K562 (cell line): ENCODE results near the gene SHISAL2A. TPM values are rescaled to one million over a fixed set of nuclear protein-coding genes. Genes with fewer than 3 reads are reported as not detected.

Source experiments
- ATAC-seq: fragments of 200-7000 bp; cut with Tn5 transposase; 3 replicates; pipeline ENCODE4 v1.9.1; 2020; ENCODE audit warnings: moderate library complexity
- BruUV-seq: library from RNA; stranded (reverse); fragments of 400-500 nt; replicated peaks from 2 replicates; lab custom pipeline; 2021; lab: Mats Ljungman, UMichigan
- CTCF ChIA-PET: fragments of 300-600 bp; formaldehyde crosslinking; extraction: SDS; loops from one replicate; lab custom pipeline; 2021; ENCODE audit warnings: low intra/inter-chr PET ratio; lab: Yijun Ruan, JAX
- POLR2A ChIA-PET: fragments of 300-600, 350-650 bp; sonication (Branson Sonifier 250); formaldehyde crosslinking; extraction: SDS; loops from one replicate; lab custom pipeline; 2021; ENCODE audit warnings: antibody characterized with exemption, inconsistent platforms; lab: Yijun Ruan, JAX
- DNase-seq, 4 experiments: peaks; one replicate each; pipeline versions ENCODE4 v3.0.0 to v3.0.0-alpha.2; 2011 to 2018; ENCODE audit warnings: low spot score in 3 of 4, mixed read lengths in 3 of 4; ENCODE audit errors: extremely low read depth in 1 of 4
- FAIRE-seq: peaks from 2 replicates; lab custom pipeline; 2011; peaks lifted over from hg19 to GRCh38; lab: Jason Lieb, UNC
- H2AFZ ChIP-seq: 2 replicates; pipeline ENCODE4 v1.6.0; 2011; ENCODE audit warnings: low read depth, low read length, control low read depth, inconsistent platforms
- H3K27ac ChIP-seq: fragments of 200-600 bp; 3 replicates; pipeline ENCODE4 v1.8.0; 2011; ENCODE audit warnings: low read depth, mild to moderate bottlenecking, control low read depth, inconsistent platforms, low read length, moderate library complexity, mixed read lengths; ENCODE audit errors: extremely low read depth
- H3K27me3 ChIP-seq, 2 experiments: fragments of 300-600 bp in 1 of 2; 2 replicates in 1 of 2; 3 replicates in 1 of 2; pipeline versions ENCODE4 v1.6.0 to v1.8.0; 2011; ENCODE audit warnings: inconsistent platforms in 2 of 2, low read length in 2 of 2, mild to moderate bottlenecking in 1 of 2, mixed read lengths in 1 of 2, moderate library complexity in 1 of 2; ENCODE audit not compliant: control insufficient read depth in 2 of 2, insufficient read depth in 2 of 2
- H3K36me3 ChIP-seq: fragments of 300-600 bp; 3 replicates; pipeline ENCODE4 v1.8.0; 2011; ENCODE audit warnings: mild to moderate bottlenecking, low read length, inconsistent platforms; ENCODE audit not compliant: control insufficient read depth, insufficient read depth
- H3K4me1 ChIP-seq, 2 experiments: fragments of 200-600 bp in 1 of 2; replicated peaks in 1 of 2; 2 replicates in 1 of 2; 3 replicates in 1 of 2; pipeline versions ENCODE4 v1.5.1 to v1.8.0; 2011; ENCODE audit warnings: inconsistent platforms in 2 of 2, low read length in 2 of 2, mild to moderate bottlenecking in 1 of 2, mixed read lengths in 1 of 2, moderate library complexity in 1 of 2; ENCODE audit not compliant: control insufficient read depth in 2 of 2, insufficient read depth in 2 of 2
- H3K4me2 ChIP-seq: 2 replicates; pipeline ENCODE4 v1.6.1; 2011; ENCODE audit warnings: low read length, control low read depth, inconsistent platforms, mixed read lengths; ENCODE audit not compliant: insufficient read depth
- H3K4me3 ChIP-seq: fragments of 200-600 bp; sonication (generic), shearing (Covaris generic); 2 replicates; pipeline ENCODE4 v1.5.1; 2016; ENCODE audit warnings: control low read depth, inconsistent platforms
- H3K79me2 ChIP-seq: fragments of 200-600 bp; 3 replicates; pipeline ENCODE4 v1.8.0; 2011; ENCODE audit warnings: low read length, inconsistent platforms; ENCODE audit not compliant: control insufficient read depth, insufficient read depth
- H3K9ac ChIP-seq, 2 experiments: 2 replicates each; pipeline versions ENCODE4 v1.6.0 to v1.6.1; 2011; ENCODE audit warnings: low read depth in 2 of 2, low read length in 2 of 2, control low read depth in 1 of 2, inconsistent platforms in 1 of 2, mild to moderate bottlenecking in 1 of 2, mixed read lengths in 1 of 2; ENCODE audit not compliant: insufficient read depth in 1 of 2
- H3K9me1 ChIP-seq: one replicate; pipeline ENCODE4 v1.6.0; 2011; ENCODE audit warnings: inconsistent platforms, mild to moderate bottlenecking, low read length, moderate library complexity; ENCODE audit not compliant: control insufficient read depth, insufficient read depth
- H3K9me3 ChIP-seq: replicated peaks from 2 replicates; pipeline ENCODE4 v1.5.1; 2011; ENCODE audit warnings: low read depth, low read length, inconsistent platforms; ENCODE audit not compliant: control insufficient read depth, insufficient read depth
- H4K20me1 ChIP-seq: replicated peaks from 2 replicates; pipeline ENCODE4 v1.6.1; 2011; ENCODE audit warnings: low read length, inconsistent platforms, mixed read lengths; ENCODE audit not compliant: control insufficient read depth, insufficient read depth
- CEBPB ChIP-seq: fragments of 450-650 bp; IDR thresholded peaks from 2 replicates; pipeline ENCODE4 v1.6.1; 2016; ENCODE audit warnings: missing genetic modification characterization, missing compliant biosample characterization
- CEBPG ChIP-seq, 3 experiments: fragments of 200-800 bp in 1 of 3; sonication (Bioruptor generic) in 1 of 3; sonication (generic) in 1 of 3; formaldehyde crosslinking in 1 of 3; IDR thresholded peaks in 2 of 3; conservative IDR thresholded peaks in 1 of 3; 2 replicates each; pipeline versions ENCODE4 v1.6.1 to v1.8.0; 2016 to 2022; ENCODE audit warnings: missing compliant biosample characterization in 2 of 3, missing genetic modification characterization in 2 of 3, mild to moderate bottlenecking in 1 of 3, missing genetic modification reagents in 1 of 3
- CREM ChIP-seq: IDR thresholded peaks from 2 replicates; pipeline ENCODE4 v1.6.1; 2014; ENCODE audit warnings: antibody characterized with exemption, low read depth
- CSDE1 ChIP-seq, 2 experiments: fragments of 450-650 bp; IDR thresholded peaks; 2 replicates each; pipeline ENCODE4 v1.6.1; 2016; ENCODE audit warnings: mild to moderate bottlenecking in 1 of 2
- MYBL2 ChIP-seq, 2 experiments: fragments of 450-650 bp in 1 of 2; sonication (generic) in 1 of 2; formaldehyde crosslinking in 1 of 2; IDR thresholded peaks; 2 replicates each; pipeline versions ENCODE4 v1.6.1 to v1.8.1; 2017 to 2022; ENCODE audit warnings: borderline replicate concordance in 1 of 2, inconsistent platforms in 1 of 2, low read depth in 1 of 2, mild to moderate bottlenecking in 1 of 2, missing genetic modification reagents in 1 of 2, moderate library complexity in 1 of 2
- PHF8 ChIP-seq: fragments of 200-600 bp; sonication (generic); IDR thresholded peaks from 2 replicates; pipeline ENCODE4 v1.6.1; 2012; ENCODE audit warnings: mixed run types, mild to moderate bottlenecking, inconsistent platforms, low read length, moderate library complexity, borderline replicate concordance
- POLR2B ChIP-seq: fragments of 450-650 bp; IDR thresholded peaks from 2 replicates; pipeline ENCODE4 v1.6.1; 2018; ENCODE audit warnings: low read depth; ENCODE audit not compliant: partially characterized antibody
- SRSF1 ChIP-seq: fragments of 200-400 bp; formaldehyde crosslinking; IDR thresholded peaks from 2 replicates; pipeline ENCODE4 v1.6.1; 2017; ENCODE audit warnings: mild to moderate bottlenecking, low read depth, low read length, moderate library complexity
- TAF7 ChIP-seq: fragments of 450-650 bp; IDR thresholded peaks from 2 replicates; pipeline ENCODE4 v1.6.1; 2016; ENCODE audit warnings: missing genetic modification characterization, missing compliant biosample characterization
- TFAM ChIP-seq: fragments of 250-450 bp; sonication (Bioruptor Pico); conservative IDR thresholded peaks from 2 replicates; pipeline ENCODE4 v1.5.0; 2021; ENCODE audit warnings: mild to moderate bottlenecking, moderate library complexity
- WGBS: fragments of 100-300 bp; shearing (Covaris generic); methylation state at CpG from one replicate; pipeline ENCODE4 v1.1.6; 2016; ENCODE audit warnings: low coverage, mixed read lengths; ENCODE audit not compliant: insufficient coverage; ENCODE audit errors: missing lambda C conversion rate; 5-methylcytosine and 5-hydroxymethylcytosine counted together
- in situ Hi-C: fragments of 300-500 bp; cut with MboI; formaldehyde crosslinking; loops from 4 replicates; pipeline ENCODE4 v1.15.0; 2018; ENCODE audit warnings: inconsistent platforms, mixed read lengths
- intact Hi-C: fragments of 100-400 bp; cut with micrococcal nuclease; formaldehyde crosslinking; loops from 2 replicates; pipeline ENCODE4 v1.14.2; 2022
- polyA plus RNA-seq, 8 experiments: library from polyadenylated mRNA; depleted of rRNA in 4 of 8; stranded (reverse) in 5 of 8; unstranded in 3 of 8; fragments of >200 nt; fragmentation: Nextera tagmentation in 2 of 8; fragmentation: Illumina TruSeq in 1 of 8; extraction: Ambion mirVana in 2 of 8; extraction: Trizol in 1 of 8; gene quantifications; 2 replicates each; pipeline versions ENCODE4 v1.2.1 to v1.2.3, GENCODE V29; 2011 to 2014; ENCODE audit warnings: inconsistent platforms in 1 of 8, missing spikeins in 1 of 8
- total RNA-seq, 7 experiments: library from RNA; depleted of rRNA in 6 of 7; stranded (reverse); fragments of >200 nt in 6 of 7; fragmentation: Illumina TruSeq in 2 of 7; extraction: Trizol in 2 of 7; gene quantifications; 2 replicates each; pipeline versions ENCODE4 v1.2.1 to v1.2.3, GENCODE V29; 2011 to 2021; ENCODE audit warnings: low replicate concordance in 1 of 7
- TF ChIP-seq, protein P1 (sequence below): fragments of 450-650 bp; IDR thresholded peaks from 2 replicates; pipeline ENCODE4 v1.6.1; 2016; ENCODE audit warnings: antibody characterized with exemption

Gene SHISAL2A
- total and polyA plus RNA-seq, 9 of the 15 experiments (the other 6 are each of a cell fraction or from before 2014, with no cell fraction given) = 0.11 TPM; not detected in 8

DNA sequence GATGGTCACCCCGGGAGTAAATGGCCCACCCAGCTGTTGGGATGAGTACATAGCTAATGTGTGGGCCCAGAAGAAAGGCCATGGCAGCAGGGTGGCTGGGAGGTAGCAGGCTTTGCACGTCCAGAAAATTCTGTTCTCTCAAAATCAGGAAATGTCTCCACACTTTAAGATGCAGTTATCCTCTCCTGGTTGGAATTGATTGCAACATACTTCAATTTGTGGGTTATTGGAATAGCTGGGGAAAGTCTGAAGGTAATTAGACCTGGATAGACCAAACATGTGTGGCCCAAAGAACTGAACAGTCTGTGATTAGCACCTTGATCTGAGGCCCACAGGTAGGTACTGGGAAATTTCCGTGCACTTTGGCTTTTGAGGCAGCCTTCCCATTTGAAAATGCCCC, 35.0 kb downstream of the SHISAL2A start:
- Histone ChIP-seq H4K20me1 (no peaks in the 10 kb centered on the region), H3K9me1 (no peaks in the 10 kb centered on the region), H3K27ac (no peak overlapping the region), H3K4me1 (no peaks in the 10 kb centered on the region; a peak in 2 of 5 replicates), H3K4me3 (no peak overlapping the region), H3K4me2 (no peak overlapping the region), H3K9me3 (no peaks in the 10 kb centered on the region), H3K27me3 (no peaks in the 10 kb centered on the region), H2AFZ (no peak overlapping the region), H3K36me3 (no peaks in the 10 kb centered on the region), H3K79me2 (no peaks in the 10 kb centered on the region), H3K9ac (no peak overlapping the region)
- POLR2A ChIA-PET = interaction anchor here (0.6 to 1.8 kb wide), 6 partner anchors 9 to 1057 kb away, joined by 3 to 4 read pairs (median 3); partner anchors contain the start of genes ORC1 and PRPF38A
- ATAC-seq (no peak), FAIRE-seq (no peak), DNase-seq (no peak)
- intact Hi-C loops = loop anchor here (5.0 kb wide), 1 partner anchor 266 kb away; the partner anchor contains the start of genes ORC1 and PRPF38A
- TF ChIP-seq CSDE1 (IDR thresholded peaks at IDR 0.05) = no peak
- no peak for TF ChIP-seq SRSF1
- TF ChIP-seq CEBPG (CRISPR knock-in tag; IDR thresholded peaks at IDR 0.05) = no peak
- peak in 1 of 2 experiments; percentile 34; a peak in 1 of 4 replicates for TF ChIP-seq CEBPG (tag; conservative IDR thresholded peaks at IDR 0.05 in 1 of 2, IDR thresholded peaks at IDR 0.05 in 1 of 2)
- TF ChIP-seq MYBL2 (IDR thresholded peaks at IDR 0.05; ENCODE audit: low read depth) = no peak
- no peak for TF ChIP-seq MYBL2 (CRISPR knock-in tag; IDR thresholded peaks at IDR 0.05; ENCODE audit: borderline replicate concordance)
- TF ChIP-seq, protein P1, sequence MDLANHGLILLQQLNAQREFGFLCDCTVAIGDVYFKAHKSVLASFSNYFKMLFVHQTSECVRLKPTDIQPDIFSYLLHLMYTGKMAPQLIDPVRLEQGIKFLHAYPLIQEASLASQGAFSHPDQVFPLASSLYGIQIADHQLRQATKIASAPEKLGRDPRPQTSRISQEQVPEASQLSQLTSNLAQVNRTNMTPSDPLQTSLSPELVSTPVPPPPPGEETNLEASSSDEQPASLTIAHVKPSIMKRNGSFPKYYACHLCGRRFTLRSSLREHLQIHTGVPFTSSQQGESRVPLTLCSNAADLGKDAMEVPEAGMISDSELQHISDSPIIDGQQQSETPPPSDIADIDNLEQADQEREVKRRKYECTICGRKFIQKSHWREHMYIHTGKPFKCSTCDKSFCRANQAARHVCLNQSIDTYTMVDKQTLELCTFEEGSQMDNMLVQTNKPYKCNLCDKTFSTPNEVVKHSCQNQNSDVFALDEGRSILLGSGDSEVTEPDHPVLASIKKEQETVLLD = no peak
- no peak for TF ChIP-seq POLR2B
- no peak for TF ChIP-seq CREM
- TF ChIP-seq PHF8 = no peak
- no peak for TF ChIP-seq TFAM (CRISPR knock-in tag)
- no peak for TF ChIP-seq TAF7 (tag)
- peak; percentile 72 for TF ChIP-seq CEBPB (tag)
- CTCF ChIA-PET = no interaction called here
- WGBS = 18% methylated on average over 3 of the region's 3 CpGs
- in situ Hi-C loops = no loop called here
- no TSS peak for BruUV-seq
